HL-60/S4 treated with phorbol 12-myristate 13-acetate at 8.2 ng/mL for 4 days and 3 days (cell line): Measurements from ENCODE around the gene ZKSCAN1.

Experiments used
- in situ Hi-C: fragments of 300-500 bp; cut with MboI; formaldehyde crosslinking; loops from 2 replicates; pipeline ENCODE4 v1.15.0; 2022; ENCODE audit warnings: low sequenced_read_pairs

ZKSCAN1 gene

GRCh38 chr7:100075418-100075817 is 60.0 kb downstream of the ZKSCAN1 start:
- in situ Hi-C loops = no loop called here

GRCh38 chr7:100077205-100077604 is 61.8 kb downstream of the ZKSCAN1 start:
- in situ Hi-C loops = no loop called here

GRCh38 chr7:100079024-100079560 is 63.7 kb downstream of the ZKSCAN1 start:
- in situ Hi-C loops = no loop called here

- in situ Hi-C loops = no loop called here
Measured at GRCh38 chr7:100080907-100081534, 65.6 kb downstream of the ZKSCAN1 start.

GRCh38 chr7:100081535-100082102 is 66.2 kb downstream of the ZKSCAN1 start, which contains the start of gene ZNF3:
ZNF3 (minus strand) TSS chr7:100081723; CDS start chr7:100077357, 4,366 bp downstream.
- in situ Hi-C loops = no loop called here

- in situ Hi-C loops = no loop called here
Measured at GRCh38 chr7:100082978-100083377, 67.6 kb downstream of the ZKSCAN1 start.

- in situ Hi-C loops = no loop called here
Measured at GRCh38 chr7:100085515-100085914, 70.1 kb downstream of the ZKSCAN1 start.

GRCh38 chr7:100087055-100087750 is 71.8 kb downstream of the ZKSCAN1 start:
- in situ Hi-C loops = no loop called here

GRCh38 chr7:100088095-100088620 is 72.8 kb downstream of the ZKSCAN1 start:
- in situ Hi-C loops = no loop called here

GRCh38 chr7:100088621-100089457 is 73.4 kb downstream of the ZKSCAN1 start, which contains the start of gene COPS6:
COPS6 (plus strand) TSS chr7:100088969; CDS start chr7:100088991, 22 bp downstream.
- in situ Hi-C loops = no loop called here

- in situ Hi-C loops = no loop called here
Measured at GRCh38 chr7:100089458-100090196, 74.2 kb downstream of the ZKSCAN1 start.

- in situ Hi-C loops = no loop called here
Measured at GRCh38 chr7:100090527-100091410, 75.4 kb downstream of the ZKSCAN1 start.
